GM18526 (cell line): ENCODE results near the gene ZFP3.

Experiments
- POLR2A ChIP-seq: IDR thresholded peaks from 3 replicates; pipeline ENCODE4 v1.6.1; 2011; ENCODE audit not compliant: insufficient read length; ENCODE audit errors: extremely low read depth

Gene ZFP3

DNA sequence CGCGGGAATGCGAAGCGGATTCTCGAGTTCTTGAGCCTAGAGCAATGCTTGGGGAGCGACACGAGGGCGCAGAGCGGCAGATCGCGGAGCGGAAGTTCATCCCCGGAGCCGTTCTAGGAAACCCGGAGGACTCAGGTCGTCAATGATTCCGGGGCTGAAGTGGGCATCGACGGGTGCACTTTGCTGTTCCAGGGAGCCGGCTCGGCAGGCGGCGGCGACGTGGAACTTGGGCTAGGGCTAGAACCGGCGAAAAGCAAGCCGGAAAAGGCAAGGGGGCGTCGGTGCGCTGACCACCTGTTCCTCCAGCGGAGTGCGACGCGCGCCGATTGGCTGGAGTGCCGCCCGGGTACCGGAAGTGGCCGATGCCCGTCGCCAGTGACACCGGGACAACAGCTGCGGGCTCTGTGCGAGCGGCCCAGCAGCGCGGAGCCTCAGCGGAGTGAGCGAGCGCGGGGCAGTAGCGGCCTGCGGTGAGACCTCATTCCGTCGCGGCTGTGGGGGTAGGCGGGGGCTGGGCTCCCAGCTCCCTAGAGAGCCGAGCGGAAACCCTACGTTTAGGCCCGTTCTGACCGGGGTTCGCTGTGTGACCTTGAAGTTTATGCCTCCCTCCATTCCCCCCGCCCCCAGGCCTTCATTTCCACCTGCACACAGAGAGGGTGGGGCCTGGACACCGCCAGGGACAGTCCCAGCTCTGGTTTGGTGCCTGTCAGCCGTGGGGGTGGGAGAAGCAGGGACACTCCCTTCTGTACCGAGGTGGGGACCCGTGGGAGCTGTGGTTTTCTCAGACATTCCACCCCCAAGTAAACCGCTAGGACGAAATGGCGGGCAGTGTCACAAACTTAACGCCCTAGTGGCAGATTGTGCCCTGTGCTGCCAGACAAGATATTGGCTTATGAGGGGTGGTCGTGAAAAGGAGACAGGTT lies at the start of gene ZFP3:
TSS of gene ZFP3 (plus strand) at position 362 of the 923 bp plus-strand sequence. CDS start 13,038 bp downstream, outside the sequence.
- TF ChIP-seq POLR2A: peak; percentile 77

DNA sequence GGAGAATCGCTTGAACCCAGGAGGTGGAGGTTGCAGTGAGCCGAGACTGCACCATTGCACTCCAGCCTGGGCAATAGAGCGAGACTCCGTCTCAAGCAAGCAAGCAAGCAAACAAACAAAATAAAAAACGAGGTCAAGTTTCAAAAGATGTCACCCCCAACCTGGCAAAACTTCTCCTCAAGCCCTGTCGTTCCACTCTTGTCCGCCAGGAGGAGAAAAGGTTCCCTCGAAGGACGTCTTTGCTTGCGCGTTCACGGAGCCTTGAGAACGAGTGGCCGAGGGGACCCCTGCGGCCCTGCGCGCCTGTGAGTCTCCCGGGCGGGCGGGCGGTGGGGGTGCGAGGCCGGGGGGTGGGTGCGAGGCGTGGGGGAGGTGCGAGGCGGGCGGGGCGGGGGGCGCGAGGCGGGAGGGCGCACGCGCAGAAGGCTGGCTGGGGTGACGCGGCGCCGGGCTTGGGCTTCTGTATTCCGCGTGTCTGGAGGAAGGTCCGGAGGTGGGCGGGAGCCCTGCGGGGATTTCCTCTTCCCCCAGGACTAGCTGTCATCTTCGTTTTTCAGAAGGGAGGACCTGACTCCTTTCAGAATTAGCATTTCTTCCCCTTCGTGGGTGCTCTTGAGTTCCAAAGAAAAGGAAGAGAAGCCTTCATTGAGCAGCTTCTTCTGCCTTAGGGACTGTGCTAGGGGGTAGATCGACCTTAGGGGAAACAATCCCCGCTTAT lies 46.7 kb upstream of the ZFP3 start:
- TF ChIP-seq POLR2A: peak; percentile 19

DNA sequence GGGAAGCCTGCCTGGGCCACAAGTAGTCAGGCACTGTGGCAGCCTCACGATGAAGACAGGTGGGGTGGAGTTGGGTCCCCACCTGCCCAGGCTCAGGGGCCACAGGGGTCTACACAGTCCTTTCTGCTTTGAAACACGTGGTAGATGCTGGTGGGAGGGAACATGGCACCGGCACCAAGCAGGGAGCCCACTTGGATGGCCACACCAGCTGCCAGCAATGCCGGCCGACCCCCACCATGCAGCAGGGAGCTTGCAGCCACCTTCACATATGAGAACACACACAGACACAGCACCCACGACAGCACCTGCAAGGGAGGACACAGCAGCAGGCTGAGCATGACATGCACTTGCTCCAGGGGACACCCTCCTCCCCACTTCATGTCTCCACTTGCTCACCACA lies 45.4 kb upstream of the ZFP3 start:
- no peak for TF ChIP-seq POLR2A

DNA sequence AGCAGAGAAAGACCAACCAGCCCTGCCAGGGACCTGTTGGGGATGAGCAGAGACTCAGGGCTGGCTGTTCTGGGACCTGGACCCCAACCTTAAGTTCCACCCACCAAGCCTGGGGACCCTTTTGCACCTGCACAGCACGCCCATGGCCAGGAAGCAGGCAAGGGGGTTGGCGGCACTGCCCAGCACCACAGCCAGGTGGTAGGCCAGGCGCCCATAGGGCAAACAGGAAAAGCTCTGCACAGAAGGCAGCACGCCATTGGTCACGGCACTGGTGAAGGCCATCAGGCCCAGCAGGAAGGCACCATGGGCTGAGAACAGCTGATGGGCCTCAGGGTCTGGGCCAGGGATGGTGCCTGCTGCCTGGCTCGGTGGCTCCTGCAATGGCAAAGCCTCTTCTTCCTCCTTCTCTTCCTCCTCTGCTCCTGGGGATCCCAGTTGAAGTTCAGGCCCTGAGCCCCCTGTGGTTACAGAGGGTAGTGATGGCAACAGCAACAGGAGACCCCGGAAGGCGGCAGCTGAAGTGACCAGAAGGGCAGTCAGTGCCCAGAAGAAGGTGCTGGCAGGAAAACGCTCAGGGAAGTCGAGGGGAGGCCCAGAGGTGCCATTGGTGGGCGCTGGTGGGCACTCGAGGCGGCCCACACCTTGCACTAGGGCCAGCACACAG lies 44.8 kb upstream of the ZFP3 start:
- no peak for TF ChIP-seq POLR2A

DNA sequence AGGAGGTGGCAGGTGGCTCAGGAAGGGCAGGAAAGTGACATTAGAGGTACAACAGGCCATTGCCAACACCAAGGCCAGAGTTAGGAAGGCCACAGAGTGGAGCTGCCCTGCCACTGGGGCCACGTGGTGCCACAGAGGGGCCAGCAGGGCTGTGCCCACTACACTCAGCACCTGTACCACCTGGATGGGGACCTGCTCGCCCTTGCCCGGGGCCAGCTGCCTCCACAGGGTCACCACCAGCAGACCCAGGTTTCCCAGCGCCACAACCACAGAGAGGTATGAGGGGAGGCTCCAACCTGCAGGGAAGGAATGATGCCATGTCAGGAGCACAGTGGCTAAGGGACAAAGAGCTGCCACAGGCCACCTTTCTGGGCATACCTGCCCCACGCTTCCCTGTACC lies 44.2 kb upstream of the ZFP3 start:
- TF ChIP-seq POLR2A: no peak

DNA sequence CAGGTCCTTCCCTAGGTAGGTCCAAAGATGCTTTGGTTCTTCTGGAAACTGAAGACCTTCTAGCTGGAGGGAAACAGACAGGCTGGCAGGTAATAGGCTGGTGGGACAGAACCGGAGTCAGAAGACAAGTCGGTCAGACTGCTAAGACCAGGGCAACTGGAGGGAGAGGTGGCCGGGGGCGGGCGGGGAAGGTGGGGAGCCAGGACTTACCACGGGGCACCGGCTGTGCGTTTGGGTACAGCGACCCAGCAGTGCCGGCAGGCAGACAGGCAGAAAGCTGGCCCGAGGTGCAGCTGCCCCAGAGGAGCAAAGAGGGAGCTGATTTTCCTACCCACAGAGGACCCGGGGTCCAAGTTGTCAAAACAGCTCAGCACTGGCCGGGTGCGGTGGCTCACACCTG lies 43.6 kb upstream of the ZFP3 start:
- no peak for TF ChIP-seq POLR2A

DNA sequence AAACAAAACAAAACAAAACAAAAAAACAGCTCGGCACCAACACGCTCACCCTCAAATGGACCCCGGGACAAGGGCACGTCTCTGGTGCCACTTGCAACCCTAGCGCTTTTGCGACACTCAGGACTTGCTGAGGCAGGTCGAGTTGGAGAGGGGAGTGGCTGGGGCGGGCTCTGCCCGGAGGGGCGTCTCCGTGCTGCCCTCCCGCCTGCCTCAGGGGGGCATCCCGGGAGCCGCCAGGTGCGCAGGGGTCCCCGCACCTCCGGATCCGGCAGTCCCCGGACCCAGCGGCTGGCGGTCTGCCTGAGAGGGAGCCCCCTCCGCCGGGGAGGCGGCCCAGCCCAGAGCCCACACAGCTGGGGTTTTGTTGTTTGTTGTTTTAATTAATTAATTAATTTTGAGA lies 43.0 kb upstream of the ZFP3 start, which contains the start of gene SLC52A1:
TSS of gene SLC52A1 (minus strand) at position 112 of the 400 bp plus-strand sequence. CDS start 820 bp downstream, outside the sequence.
- no peak for TF ChIP-seq POLR2A

DNA sequence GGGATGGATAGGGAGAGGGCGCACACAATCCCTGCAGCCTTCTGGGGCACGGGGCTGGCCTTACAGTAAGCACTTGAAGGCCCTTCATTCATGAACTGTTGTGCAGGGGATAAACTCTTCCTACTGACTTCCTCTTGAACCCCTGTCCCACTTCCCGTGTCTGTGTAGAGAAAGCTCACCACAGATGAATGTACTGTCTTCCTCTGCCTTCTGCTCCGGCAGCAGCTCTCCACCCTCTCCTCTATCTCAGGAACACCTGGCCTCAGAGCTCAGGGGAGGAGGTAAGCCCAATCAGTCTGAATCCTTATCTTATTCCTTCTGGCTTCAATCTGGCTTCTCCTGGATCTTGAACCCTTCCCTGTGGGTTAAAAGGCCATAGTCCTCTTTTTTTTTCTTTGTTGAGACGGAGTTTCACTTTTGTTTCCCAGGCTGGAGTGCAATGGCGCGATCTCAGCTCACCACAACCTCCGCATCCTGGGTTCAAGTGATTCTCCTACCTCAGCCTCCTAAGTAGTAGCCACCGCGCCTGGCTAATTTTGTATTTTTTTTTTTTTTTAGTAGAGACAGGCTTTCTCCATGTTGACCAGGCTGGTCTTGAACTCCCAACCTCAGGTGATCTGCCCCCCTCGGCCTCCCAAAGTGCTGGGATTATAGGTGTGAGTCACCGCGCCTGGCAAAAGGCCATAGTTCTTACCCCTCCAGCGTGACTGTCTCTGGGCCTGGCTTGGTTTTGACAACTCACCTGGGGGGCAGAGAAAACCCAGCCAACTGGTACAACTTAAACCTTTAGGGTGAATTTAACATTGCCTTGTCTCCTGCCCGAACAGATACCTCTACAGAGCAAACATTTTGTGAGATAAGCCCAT lies 35.9 kb upstream of the ZFP3 start:
- TF ChIP-seq POLR2A: no peak

DNA sequence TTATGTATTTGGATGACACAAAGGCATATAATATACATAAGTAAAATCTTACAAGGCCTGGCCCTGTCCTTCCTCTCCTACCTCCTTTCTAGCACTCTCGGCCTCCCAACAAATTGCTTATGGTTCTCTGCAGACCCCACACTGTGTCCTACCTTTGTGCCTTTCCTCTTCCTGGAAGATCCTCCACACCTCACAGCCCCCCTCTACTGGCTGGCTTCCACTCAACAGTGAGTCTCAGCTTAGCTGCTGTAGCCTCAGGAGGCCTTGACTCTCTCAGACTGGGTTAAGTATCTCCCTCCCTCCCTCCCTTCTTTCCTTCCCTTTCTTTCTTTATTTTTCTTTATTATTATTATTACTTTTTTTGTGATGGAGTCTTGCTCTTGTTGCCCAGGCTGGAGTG lies 34.7 kb upstream of the ZFP3 start:
- no peak for TF ChIP-seq POLR2A

DNA sequence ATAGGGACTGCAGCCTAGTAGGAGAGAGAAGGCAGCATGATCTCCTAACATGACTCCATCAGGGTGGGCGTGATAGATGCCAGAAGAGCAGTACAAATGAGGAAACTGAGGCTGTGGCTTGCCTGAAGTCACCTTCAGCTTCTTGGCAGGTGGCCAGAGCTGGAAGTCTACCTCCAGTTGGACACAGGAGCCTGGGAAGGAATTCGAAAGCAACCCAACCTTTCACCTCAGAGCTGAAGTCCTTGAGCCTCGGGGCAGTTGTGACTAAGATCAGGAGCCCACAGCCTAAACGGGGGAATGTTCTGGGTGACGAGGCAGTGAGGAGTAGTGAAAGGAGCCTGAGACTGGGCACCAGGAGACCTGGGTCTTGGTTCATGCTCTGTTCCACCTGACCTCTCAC lies 33.6 kb upstream of the ZFP3 start:
- no peak for TF ChIP-seq POLR2A

DNA sequence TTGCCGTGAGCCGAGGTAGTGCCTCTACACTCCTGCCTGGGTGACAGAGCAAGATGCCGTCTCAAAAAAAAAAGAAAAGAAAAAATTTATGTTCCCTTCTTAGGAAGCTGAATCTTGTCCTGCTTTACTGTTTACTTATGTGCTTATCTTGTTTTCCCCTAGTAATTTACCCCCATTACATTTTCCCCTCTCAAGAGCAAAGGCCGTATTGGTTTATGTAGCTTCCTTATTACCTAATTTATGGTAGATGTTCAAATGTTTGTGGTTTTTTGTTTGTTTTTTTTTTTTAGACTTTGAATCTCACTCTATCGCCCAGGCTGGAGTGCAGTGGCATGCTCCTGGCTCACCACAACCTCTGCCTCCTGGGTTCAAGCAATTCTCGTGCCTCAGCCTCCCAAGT lies 32.8 kb upstream of the ZFP3 start:
- TF ChIP-seq POLR2A: no peak

DNA sequence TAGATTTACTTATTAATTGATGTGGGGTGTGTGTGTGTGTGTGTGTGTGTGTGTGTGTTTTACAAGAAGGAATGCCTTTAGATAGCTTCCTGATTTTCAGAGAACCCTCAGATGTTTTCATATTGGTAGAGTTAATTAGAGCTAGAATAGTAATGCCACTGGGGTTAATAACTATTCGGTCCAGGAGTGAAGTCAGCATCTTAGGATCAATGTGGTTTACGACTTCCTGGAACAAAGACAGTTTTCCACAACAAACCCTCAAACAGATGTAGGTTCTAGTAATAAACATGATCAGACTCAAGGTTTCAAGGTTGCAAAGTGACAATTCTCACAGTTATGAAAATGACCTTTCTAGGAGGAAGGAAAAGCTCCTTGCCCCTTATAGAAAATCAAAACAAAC lies 30.8 kb upstream of the ZFP3 start:
- TF ChIP-seq POLR2A: no peak

DNA sequence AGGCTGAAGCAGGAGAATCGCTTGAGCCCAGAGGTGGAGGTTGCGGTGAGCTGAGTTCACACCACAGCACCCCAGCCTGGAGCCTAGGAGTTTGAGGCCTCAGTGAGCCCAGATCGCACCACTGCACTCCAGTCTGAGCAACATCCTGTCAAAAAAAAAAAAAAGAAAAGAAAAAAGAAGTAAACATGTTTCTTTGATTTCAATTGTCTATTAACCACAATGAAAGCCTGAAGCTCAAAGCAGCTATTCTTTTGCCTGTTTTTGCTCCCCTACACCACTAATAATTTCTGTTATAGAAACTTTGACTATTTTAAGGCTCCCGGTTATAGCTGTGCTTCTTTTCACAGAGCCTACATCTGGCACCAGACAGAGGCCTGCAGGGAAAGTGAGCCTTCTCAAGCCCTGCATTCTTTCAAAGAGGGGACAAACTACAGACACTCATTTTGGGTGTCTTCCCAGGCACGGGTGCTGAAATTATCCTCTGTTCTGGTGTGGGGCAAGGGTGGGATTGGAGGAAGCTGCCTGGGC lies 28.9 kb upstream of the ZFP3 start:
- TF ChIP-seq POLR2A: no peak

DNA sequence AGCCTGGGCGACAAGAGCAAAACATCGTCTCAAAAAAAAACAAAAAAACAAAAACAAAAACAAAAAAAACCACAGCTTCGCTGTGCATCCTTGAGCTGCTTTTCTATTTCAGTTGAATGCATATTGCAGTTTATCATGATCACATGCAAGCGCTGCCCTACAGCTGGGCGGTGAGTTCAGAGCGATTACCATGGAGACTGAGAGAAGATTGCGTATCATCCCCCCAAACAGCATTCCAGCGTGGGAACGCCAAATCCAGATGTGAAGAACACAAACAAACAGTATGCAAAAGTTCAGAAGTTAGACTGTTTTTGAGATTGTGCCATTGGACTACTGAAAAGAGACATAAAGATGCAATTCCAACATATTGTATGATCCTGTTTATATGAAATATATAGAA lies 28.0 kb upstream of the ZFP3 start:
- TF ChIP-seq POLR2A: no peak
